Upper lobe of left lung (tissue), 4 donors: ENCODE data around the gene DNAH12.

ENCODE experiments used
- EP300 ChIP-seq, 4 donors: sonication (generic); formaldehyde crosslinking; IDR thresholded peaks; one replicate each; pipeline ENCODE4 v1.5.1; 2017; ENCODE audit warnings: antibody characterized with exemption in 4 of 4, control low read depth in 2 of 4
- POLR2A ChIP-seq, 4 donors: fragments of 450-650 bp; IDR thresholded peaks; one replicate each; pipeline ENCODE4 v1.5.1; 2016 to 2017; ENCODE audit warnings: antibody characterized with exemption in 4 of 4, mild to moderate bottlenecking in 2 of 4
- TF ChIP-seq, protein P1 (sequence below), 6 experiments: fragments of 450-650 bp in 4 of 6; fragments of 200-600 bp in 2 of 6; sonication (generic) in 2 of 6; IDR thresholded peaks; one replicate each; pipeline ENCODE4 v1.5.1; 2016 to 2019; ENCODE audit warnings: antibody characterized with exemption in 6 of 6

- TF ChIP-seq, protein P1, sequence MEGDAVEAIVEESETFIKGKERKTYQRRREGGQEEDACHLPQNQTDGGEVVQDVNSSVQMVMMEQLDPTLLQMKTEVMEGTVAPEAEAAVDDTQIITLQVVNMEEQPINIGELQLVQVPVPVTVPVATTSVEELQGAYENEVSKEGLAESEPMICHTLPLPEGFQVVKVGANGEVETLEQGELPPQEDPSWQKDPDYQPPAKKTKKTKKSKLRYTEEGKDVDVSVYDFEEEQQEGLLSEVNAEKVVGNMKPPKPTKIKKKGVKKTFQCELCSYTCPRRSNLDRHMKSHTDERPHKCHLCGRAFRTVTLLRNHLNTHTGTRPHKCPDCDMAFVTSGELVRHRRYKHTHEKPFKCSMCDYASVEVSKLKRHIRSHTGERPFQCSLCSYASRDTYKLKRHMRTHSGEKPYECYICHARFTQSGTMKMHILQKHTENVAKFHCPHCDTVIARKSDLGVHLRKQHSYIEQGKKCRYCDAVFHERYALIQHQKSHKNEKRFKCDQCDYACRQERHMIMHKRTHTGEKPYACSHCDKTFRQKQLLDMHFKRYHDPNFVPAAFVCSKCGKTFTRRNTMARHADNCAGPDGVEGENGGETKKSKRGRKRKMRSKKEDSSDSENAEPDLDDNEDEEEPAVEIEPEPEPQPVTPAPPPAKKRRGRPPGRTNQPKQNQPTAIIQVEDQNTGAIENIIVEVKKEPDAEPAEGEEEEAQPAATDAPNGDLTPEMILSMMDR (IDR thresholded peaks at IDR 0.05) = no peak
- TF ChIP-seq POLR2A (IDR thresholded peaks at IDR 0.05) (no peak), EP300 (IDR thresholded peaks at IDR 0.05) (no peak)
Observed at GRCh38 chr3:57420001-57420400, 124.1 kb downstream of the DNAH12 start.
